NCI-H82 treated with DMSO at 0.1 percent for 48 hours (cell line): ENCODE data around the gene MAST4.

ENCODE experiments used
- DNase-seq: peaks from one replicate; lab custom pipeline; 2025; ENCODE audit not compliant: unreplicated experiment; lab: John Stamatoyannopoulos, UW

MAST4 gene

GRCh38 chr5:66603164-66603563 is 7.0 kb downstream of the MAST4 start:
- DNase-seq, result no peak

- no peak for DNase-seq
Measured at GRCh38 chr5:66603881-66604280, 7.7 kb downstream of the MAST4 start.

- no peak for DNase-seq
Measured at GRCh38 chr5:66606713-66607112, 10.5 kb downstream of the MAST4 start.

GRCh38 chr5:66608501-66608900 is 12.3 kb downstream of the MAST4 start:
- no peak for DNase-seq

GRCh38 chr5:66609615-66610014 is 13.4 kb downstream of the MAST4 start:
- DNase-seq, result no peak

GRCh38 chr5:66612226-66612625 is 16.0 kb downstream of the MAST4 start:
- DNase-seq, result no peak

- DNase-seq, result no peak
Measured at GRCh38 chr5:66615136-66615535, 18.9 kb downstream of the MAST4 start.

- DNase-seq, result no peak
Measured at GRCh38 chr5:66615894-66616293, 19.7 kb downstream of the MAST4 start.

GRCh38 chr5:66616520-66617225 is 20.5 kb downstream of the MAST4 start:
- DNase-seq, result no peak

GRCh38 chr5:66617226-66617861 is 21.2 kb downstream of the MAST4 start:
- DNase-seq, result no peak

GRCh38 chr5:66617991-66618768 is 22.0 kb downstream of the MAST4 start:
- no peak for DNase-seq

GRCh38 chr5:66620711-66621110 is 24.5 kb downstream of the MAST4 start:
- no peak for DNase-seq

- DNase-seq, result no peak
Measured at GRCh38 chr5:66621146-66621545, 25.0 kb downstream of the MAST4 start.

- no peak for DNase-seq
Measured at GRCh38 chr5:66621736-66622135, 25.5 kb downstream of the MAST4 start.

GRCh38 chr5:66628561-66628960 is 32.4 kb downstream of the MAST4 start:
- DNase-seq, result no peak

- DNase-seq, result no peak
Measured at GRCh38 chr5:66629446-66629845, 33.3 kb downstream of the MAST4 start.

GRCh38 chr5:66633754-66634153 is 37.6 kb downstream of the MAST4 start:
- DNase-seq, result no peak

GRCh38 chr5:66634601-66635000 is 38.4 kb downstream of the MAST4 start:
- DNase-seq, result no peak

- DNase-seq, result no peak
Measured at GRCh38 chr5:66637994-66638393, 41.8 kb downstream of the MAST4 start.

- DNase-seq, result no peak
Measured at GRCh38 chr5:66639037-66639436, 42.8 kb downstream of the MAST4 start.

- no peak for DNase-seq
Measured at GRCh38 chr5:66642538-66642937, 46.3 kb downstream of the MAST4 start.

- no peak for DNase-seq
Measured at GRCh38 chr5:66643387-66643786, 47.2 kb downstream of the MAST4 start.
